NB4 (cell line): ENCODE data around the gene MIOX.

ENCODE experiments used
- CTCF ChIP-seq: IDR thresholded peaks from one replicate; pipeline ENCODE4 v1.5.1; 2012; ENCODE audit warnings: low read depth, low read length
- MAX ChIP-seq: IDR thresholded peaks from 2 replicates; pipeline ENCODE4 v1.6.1; 2011; ENCODE audit warnings: low read depth, low read length

- TF ChIP-seq CTCF: no peak
- TF ChIP-seq MAX: no peak
Observed at GRCh38 chr22:50446708-50447575, 39.7 kb upstream of the MIOX start.
